ENCODE measurements around the gene ALS2CL.

The ALS2CL gene

GRCh38 chr3:46716461-46717441 lies 23.3 kb upstream of the ALS2CL start:
- no peak for FAIRE-seq

- no peak for FAIRE-seq
These were observed 22.2 kb upstream of the ALS2CL start for GRCh38 chr3:46715507-46716175.

GRCh38 chr3:46714728-46715506 lies 21.4 kb upstream of the ALS2CL start:
- FAIRE-seq = no peak

- no peak for FAIRE-seq
These were observed 20.5 kb upstream of the ALS2CL start for GRCh38 chr3:46713898-46714552.

- no peak for FAIRE-seq
These were observed 19.8 kb upstream of the ALS2CL start for GRCh38 chr3:46713050-46713897.

- FAIRE-seq = no peak
These were observed 18.9 kb upstream of the ALS2CL start for GRCh38 chr3:46712191-46713049.

GRCh38 chr3:46711760-46712159 lies 18.3 kb upstream of the ALS2CL start:
- FAIRE-seq = no peak

- no peak for FAIRE-seq
These were observed 17.8 kb upstream of the ALS2CL start for GRCh38 chr3:46711305-46711704.

- FAIRE-seq = no peak
These were observed 17.3 kb upstream of the ALS2CL start for GRCh38 chr3:46710671-46711295.

- no peak for FAIRE-seq
These were observed 16.8 kb upstream of the ALS2CL start for GRCh38 chr3:46710229-46710628.

GRCh38 chr3:46709721-46710120 lies 16.2 kb upstream of the ALS2CL start:
- no peak for FAIRE-seq

- FAIRE-seq = no peak
These were observed 15.7 kb upstream of the ALS2CL start for GRCh38 chr3:46709157-46709654.

- no peak for FAIRE-seq
These were observed 15.1 kb upstream of the ALS2CL start for GRCh38 chr3:46708401-46709156.

GRCh38 chr3:46707601-46708011 lies 14.1 kb upstream of the ALS2CL start:
- no peak for FAIRE-seq

- FAIRE-seq = no peak
These were observed 13.5 kb upstream of the ALS2CL start for GRCh38 chr3:46706771-46707582.

- FAIRE-seq = no peak
These were observed 12.5 kb upstream of the ALS2CL start for GRCh38 chr3:46705751-46706552.

GRCh38 chr3:46705022-46705530 lies 11.6 kb upstream of the ALS2CL start:
- no peak for FAIRE-seq
